ENCODE results near the gene VGF. TPM values are rescaled to one million over a fixed set of nuclear protein-coding genes. Genes with fewer than 3 reads are reported as not detected.
"Not testable (repeated sequence)": the region's sequence is repeated elsewhere in the genome, so short reads cannot be mapped to it uniquely, and the experiment has no call there.

The VGF gene
- total RNA-seq, 1 experiment from 2014 or later, result 0.74 TPM

DNA sequence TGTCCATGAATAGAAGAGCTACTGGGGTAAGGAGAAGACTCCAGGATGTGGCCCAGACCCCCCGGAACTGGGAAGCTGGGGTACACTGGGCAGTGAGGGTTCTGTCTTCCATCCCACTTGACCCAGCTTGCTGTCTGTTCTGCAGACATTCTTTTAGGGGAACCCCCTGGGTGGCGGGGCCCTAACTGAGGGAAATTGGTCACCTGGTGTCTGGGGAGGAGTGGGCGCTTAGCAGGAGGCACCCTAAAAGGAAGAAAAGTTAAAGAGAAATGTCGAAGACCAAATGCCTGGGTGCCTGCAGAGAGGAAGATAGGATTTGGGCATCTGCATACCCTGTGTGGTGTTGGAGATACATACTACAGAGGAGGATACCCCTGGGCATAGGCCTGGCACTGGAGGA is 10.1 kb downstream of the VGF start:
- no peak for DNase-seq (ENCODE audit: low read depth)
- in situ Hi-C loops (cut with HindIII; ENCODE audit: low pct_unique_long_range_greater_than_20kb, low sequenced_read_pairs), result no loop called here

DNA sequence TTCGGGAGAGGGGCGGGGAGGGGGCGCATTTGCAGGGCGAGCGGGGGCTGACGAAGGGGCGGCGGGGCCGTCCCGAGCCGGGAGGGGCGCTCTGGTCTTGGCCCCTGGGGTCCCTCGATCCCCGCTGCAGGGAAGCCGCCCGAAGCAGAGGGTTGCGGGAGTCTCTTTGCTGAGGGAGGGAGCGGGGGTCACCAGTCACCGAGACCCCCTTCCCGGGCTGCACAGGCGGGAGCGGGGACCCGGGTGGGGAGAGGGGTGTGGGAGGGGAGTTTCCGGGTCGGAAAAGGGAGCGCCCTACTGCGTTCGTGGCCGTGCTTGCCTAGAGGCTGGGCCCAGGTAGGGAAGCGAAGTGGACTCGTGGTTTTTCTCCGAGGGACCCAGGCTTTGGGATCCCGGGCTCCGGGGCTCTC is 10.7 kb downstream of the VGF start:
- in situ Hi-C loops (cut with HindIII; ENCODE audit: low pct_unique_long_range_greater_than_20kb, low sequenced_read_pairs), result no loop called here
- DNase-seq (ENCODE audit: low read depth), result no peak

DNA sequence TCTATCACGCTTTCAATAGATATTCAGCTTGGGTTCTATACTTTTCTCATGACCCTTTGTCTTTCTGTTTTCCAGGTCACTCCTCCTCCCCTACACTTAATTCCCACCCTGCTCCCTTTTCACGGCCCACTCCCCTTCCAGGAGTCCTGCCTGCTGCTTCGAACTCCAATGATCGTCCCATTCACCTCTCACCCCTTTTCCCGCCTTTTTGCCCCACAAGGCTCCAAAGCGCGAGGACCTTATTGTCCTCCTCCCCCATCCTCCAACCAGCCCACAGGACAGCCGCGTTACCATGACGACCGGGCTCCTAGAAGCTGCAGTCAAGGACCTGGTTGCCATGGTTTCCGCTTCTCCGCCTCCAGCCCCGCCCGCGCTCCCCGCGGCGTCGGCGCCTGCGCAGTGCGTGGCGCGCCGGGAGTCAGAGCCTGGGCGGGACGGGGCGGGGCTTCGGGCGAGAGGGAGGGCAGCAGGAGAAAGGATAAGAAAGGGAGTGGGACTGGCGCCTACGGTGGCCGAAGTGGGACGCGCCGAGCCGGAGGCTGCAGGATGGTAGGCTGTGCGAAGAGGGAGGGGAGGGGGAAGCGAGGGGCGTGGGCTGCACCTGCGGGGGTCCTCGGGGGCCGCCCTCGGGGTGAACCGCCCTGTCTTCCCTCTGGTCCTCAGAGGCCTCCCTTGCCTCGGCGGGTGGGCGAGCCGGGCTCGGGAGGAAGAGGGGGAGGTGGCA is 11.2 kb downstream of the VGF start, which contains the start of gene AP1S1:
TSS of gene AP1S1 (plus strand) at position 508 of the 724 bp plus-strand sequence. CDS start at position 547, 39 bp downstream.
- peak; percentile 99 for DNase-seq (ENCODE audit: low read depth)
- in situ Hi-C loops (cut with HindIII; ENCODE audit: low pct_unique_long_range_greater_than_20kb, low sequenced_read_pairs), result no loop called here

DNA sequence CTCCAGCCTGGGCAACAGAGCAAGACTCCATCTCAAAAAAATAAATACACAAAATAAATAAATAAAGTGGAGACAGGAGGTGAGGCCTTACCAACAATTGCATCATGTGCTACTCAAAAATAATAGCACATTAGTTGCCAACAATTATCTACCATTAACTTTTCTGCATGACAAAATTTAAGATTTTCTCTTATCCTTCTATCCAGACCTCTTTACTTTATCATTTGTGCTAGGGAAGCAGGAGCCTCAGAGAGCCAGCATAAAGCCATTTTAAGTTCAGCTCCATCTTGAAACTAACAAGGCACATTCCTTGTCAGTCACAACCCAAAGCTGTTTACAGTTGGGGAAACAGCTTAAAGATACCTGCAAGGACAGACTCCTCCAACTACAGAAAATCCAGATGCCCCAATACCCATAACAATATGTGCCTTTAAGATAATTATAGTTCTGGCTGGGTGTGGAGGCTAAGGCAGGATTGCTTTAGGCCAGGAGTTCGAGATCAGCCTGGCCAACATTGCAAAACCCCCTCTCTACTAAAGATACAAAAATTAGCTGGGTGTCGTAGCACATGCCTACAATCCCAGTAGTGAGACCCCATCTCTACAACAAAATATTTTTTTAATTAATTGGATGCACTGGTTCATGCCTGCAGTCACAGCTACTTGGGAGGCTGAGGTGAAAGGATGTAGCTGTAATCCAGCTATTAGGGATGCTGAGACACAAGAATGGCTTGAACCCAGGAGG is 13.3 kb downstream of the VGF start:
- in situ Hi-C loops (cut with HindIII; ENCODE audit: low pct_unique_long_range_greater_than_20kb, low sequenced_read_pairs), result no loop called here
- DNase-seq (ENCODE audit: low read depth), result no peak

DNA sequence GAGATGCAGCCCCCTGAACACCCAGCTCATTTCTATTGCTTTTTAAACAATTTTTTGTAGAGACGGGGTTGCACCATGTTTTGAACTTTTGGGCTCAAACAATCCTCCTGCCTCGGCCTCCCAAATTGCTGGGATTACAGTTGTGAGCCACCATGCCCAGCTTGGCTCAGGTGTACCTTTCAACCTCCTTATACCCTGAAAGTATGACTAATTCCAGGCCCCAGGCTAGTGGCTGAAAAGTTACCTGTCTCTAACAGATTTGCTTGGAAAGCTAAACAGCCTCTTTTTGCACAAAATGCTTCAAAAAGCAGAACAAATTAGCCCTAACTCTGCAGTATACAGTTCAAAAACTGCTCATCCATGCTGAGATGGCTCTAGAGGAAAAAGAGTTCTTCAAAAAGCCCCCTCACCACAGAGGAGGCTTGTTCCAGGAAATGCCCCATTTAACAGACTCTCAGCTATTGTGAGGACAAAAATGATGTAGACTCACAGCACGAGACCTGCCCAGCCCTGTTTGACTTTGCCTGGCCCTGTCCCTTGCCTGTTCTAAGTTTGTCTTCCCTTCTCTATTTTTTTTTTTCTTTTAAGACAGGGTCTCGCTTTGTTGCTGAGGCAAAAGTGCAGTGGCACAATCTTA is 24.5 kb downstream of the VGF start:
- no peak for DNase-seq (ENCODE audit: low read depth)
- in situ Hi-C loops (cut with HindIII; ENCODE audit: low pct_unique_long_range_greater_than_20kb, low sequenced_read_pairs), result no loop called here

DNA sequence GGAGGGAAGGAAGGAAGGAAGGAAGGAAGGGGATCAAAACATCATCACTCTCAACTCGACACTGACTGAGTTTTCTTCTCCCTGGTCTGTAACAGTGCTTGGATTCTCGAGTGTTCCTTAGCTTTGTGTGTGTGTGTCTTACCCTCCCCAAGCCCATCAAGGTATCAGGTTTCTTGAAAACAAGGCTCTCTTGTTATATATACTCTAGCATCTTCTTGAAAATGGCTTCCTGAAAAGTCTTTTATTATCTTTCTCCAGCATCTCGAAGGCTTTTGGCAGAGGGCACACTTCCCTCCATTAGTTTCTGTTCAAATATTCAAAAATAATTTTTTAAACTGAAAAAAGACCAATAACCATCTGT is 25.1 kb downstream of the VGF start:
- in situ Hi-C loops (cut with HindIII; ENCODE audit: low pct_unique_long_range_greater_than_20kb, low sequenced_read_pairs), result no loop called here
- DNase-seq (ENCODE audit: low read depth), result no peak

DNA sequence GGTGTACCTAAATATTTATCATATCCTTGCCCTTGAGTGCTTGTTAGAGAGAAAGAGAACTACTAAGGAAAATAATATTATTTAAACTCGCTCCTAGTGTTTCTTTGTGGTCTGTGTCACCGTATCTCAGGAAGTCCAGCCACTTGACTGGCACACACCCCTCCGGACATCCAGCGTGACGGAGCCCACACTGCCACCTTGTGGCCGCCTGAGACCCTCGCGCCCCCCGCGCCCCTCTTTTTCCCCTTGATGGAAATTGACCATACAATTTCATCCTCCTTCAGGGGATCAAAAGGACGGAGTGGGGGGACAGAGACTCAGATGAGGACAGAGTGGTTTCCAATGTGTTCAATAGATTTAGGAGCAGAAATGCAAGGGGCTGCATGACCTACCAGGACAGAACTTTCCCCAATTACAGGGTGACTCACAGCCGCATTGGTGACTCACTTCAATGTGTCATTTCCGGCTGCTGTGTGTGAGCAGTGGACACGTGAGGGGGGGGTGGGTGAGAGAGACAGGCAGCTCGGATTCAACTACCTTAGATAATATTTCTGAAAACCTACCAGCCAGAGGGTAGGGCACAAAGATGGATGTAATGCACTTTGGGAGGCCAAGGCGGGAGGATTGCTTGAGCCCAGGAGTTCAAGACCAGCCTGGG is 27.0 kb downstream of the VGF start:
- in situ Hi-C loops (cut with HindIII; ENCODE audit: low pct_unique_long_range_greater_than_20kb, low sequenced_read_pairs), result no loop called here

DNA sequence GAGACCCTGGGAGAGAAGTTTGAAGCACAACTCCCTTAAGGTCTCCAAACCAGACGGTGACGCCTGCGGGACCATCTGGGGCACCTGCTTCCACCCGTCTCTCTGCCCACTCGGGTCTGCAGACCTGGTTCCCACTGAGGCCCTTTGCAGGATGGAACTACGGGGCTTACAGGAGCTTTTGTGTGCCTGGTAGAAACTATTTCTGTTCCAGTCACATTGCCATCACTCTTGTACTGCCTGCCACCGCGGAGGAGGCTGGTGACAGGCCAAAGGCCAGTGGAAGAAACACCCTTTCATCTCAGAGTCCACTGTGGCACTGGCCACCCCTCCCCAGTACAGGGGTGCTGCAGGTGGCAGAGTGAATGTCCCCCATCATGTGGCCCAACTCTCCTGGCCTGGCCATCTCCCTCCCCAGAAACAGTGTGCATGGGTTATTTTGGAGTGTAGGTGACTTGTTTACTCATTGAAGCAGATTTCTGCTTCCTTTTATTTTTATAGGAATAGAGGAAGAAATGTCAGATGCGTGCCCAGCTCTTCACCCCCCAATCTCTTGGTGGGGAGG is 27.6 kb downstream of the VGF start:
- in situ Hi-C loops (cut with HindIII; ENCODE audit: low pct_unique_long_range_greater_than_20kb, low sequenced_read_pairs), result no loop called here

More for the DNA sequence above, 27.0 kb downstream of the VGF start:
- DNase-seq (ENCODE audit: low read depth), result peak; percentile 95

DNA sequence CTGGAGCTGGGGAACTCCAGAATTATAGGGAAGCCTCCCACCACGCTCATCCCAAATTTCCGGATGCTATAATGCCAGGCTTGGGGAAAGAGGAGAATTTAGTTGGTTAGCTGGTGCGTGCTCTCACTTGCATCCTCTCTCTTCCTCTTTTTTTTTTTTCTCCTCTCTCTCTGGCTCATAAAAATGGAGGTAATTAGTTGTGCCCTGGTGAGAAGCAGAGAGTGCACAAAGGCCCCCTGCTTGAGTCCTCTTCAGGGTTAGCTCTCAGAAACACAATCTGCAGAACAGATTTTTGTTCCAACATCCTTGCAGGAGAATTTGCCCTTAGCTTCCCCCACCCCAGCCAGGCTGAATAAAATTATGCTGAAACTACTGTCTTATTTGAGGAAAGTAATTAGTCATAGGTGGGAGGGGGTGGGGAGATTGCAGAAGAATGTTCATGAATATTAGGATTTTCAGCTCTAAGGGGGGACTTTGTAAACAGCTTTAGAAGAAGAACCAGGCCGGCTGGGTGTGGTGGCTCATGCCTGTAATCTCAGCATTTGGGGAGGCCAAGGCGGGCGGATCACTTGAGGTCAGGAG is 30.9 kb downstream of the VGF start:
- no peak for DNase-seq (ENCODE audit: low read depth)

More for the DNA sequence above, 27.6 kb downstream of the VGF start:
- DNase-seq (ENCODE audit: low read depth), result no peak

DNA sequence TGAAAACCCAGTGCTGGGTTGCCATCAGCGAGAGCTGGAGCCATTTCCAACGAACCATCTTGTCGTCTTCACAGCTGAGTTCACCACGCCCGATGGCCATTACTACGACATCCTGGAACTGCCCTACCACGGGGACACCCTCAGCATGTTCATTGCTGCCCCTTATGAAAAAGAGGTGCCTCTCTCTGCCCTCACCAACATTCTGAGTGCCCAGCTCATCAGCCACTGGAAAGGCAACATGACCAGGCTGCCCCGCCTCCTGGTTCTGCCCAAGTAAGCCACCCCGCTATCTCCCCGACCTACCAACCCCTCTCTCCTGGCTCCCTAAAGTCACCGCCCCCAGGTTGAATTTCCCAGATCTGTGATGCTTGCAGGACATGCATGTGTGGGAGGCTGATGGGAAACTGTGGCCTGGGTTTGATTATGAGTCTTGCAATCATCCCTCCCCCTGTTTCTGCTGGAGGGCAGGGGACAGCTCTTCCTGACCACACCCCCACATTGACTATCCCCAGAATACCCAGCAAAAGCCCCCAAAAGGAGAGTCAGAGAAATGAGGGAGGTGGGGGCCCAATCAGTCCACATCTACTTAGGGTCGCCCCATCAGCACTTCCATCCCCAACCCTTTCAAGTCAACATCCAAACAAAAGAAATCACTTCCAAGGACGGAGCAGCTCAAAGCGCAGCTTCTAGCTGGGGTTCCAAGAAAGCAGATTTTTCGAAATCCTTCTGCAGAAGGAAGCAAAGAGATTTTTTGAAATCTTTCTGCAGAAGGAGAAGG is 31.6 kb downstream of the VGF start:
- DNase-seq (ENCODE audit: low read depth), result no peak
- in situ Hi-C loops (cut with HindIII; ENCODE audit: low pct_unique_long_range_greater_than_20kb, low sequenced_read_pairs), result no loop called here

More for the DNA sequence above, 30.9 kb downstream of the VGF start:
- in situ Hi-C loops (cut with HindIII; ENCODE audit: low pct_unique_long_range_greater_than_20kb, low sequenced_read_pairs), result no loop called here

DNA sequence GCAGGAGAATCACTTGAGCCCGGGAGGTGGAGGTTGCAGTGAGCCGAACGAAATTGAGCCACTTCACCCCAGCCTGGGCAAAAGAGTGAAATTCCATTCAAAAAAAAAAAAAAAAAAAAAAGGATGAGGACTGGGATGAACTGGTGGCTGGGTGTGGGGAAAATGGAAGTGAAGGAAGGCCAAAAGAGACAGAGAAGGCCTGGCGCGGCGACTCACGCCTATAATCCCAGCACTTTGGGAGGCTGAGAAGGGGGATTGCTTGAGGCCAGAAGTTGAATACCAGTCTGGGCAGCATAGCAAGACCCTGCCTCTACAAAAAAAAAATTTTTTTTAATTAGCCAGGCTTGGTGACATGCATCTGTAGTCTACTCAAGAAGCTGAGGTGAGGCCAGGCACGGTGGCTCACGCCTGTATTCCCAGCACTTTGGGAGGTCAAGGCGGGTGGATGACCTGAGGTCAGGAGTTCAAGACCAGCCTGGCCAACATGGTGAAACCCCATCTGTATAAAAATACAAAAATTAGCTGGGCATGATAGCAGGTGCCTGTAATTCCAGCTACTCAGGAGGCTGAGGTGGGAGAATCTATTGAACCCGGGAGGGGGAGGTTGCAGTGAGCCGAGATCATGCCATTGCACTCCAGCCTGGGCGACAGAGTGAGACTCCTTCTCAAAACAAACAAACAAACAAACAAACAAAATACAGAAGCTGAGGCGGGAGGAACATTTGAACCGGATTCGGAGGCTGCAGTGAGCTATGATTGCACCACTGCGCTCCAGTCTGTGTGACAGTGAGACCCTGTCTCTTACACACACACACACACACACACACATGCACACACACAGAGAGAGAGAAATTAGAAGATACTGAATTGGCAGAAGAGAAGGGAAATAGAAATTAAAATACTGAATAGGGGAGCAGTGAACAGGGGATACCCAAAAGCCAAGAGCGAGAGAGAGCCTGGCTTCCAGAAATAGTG is 32.5 kb downstream of the VGF start:
- DNase-seq (ENCODE audit: low read depth); in situ Hi-C loops (cut with HindIII; ENCODE audit: low pct_unique_long_range_greater_than_20kb, low sequenced_read_pairs): not testable (repeated sequence)

DNA sequence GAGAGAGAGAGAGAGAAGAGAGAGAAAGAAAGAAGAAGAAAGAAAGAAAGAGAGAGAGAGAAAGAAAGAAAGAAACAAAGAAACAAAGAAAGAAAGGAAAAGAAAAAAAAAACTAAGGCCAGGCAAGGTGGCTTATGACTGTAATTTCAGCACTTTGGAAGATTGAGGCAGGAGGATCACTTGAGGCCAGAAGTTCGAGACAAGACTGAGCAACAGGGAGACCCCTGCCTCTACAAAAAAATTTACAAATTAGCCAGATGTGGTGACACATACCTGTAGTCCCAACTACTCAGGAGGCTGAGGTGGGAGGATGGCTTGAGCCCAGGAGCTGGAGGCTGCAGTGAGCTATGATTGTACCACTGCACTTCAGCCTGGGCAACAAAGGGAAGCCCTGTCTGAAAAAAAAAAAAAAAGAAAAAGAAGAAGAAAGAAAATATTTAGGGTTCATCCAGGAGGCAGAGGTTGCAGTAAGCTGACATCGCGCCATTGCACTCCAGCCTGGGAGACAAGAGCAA is 35.7 kb downstream of the VGF start:
- DNase-seq (ENCODE audit: low read depth), result no peak
- in situ Hi-C loops (cut with HindIII; ENCODE audit: low pct_unique_long_range_greater_than_20kb, low sequenced_read_pairs), result no loop called here

DNA sequence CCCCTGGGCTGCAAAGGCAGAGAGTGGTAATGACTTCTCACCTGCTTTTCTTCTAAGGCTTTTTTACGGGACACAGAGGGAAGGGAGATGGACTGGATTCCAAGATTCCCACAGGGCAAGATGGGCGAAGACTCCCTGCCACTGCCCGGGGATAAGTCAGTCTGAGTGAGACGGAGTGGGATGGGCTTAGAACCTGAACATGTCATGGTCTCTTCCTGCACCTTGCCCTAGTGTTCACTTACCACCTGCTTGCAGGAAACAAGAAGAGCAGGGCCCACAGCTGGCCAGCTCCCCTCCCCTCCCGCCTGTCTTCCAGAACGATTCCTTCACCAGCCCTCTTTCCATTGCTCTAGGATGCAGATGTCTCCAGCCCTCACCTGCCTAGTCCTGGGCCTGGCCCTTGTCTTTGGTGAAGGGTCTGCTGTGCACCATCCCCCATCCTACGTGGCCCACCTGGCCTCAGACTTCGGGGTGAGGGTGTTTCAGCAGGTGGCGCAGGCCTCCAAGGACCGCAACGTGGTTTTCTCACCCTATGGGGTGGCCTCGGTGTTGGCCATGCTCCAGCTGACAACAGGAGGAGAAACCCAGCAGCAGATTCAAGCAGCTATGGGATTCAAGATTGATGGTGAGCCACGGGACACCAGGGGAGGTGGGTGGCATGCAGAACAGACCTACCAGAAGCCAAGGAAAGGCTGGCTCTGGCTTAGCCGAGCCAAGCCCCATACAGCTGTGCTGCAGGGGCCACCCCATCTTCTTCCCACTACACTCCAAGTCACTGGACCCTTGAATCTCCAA is 37.1 kb downstream of the VGF start:
- DNase-seq (ENCODE audit: low read depth), result no peak
- in situ Hi-C loops (cut with HindIII; ENCODE audit: low pct_unique_long_range_greater_than_20kb, low sequenced_read_pairs), result no loop called here

DNA sequence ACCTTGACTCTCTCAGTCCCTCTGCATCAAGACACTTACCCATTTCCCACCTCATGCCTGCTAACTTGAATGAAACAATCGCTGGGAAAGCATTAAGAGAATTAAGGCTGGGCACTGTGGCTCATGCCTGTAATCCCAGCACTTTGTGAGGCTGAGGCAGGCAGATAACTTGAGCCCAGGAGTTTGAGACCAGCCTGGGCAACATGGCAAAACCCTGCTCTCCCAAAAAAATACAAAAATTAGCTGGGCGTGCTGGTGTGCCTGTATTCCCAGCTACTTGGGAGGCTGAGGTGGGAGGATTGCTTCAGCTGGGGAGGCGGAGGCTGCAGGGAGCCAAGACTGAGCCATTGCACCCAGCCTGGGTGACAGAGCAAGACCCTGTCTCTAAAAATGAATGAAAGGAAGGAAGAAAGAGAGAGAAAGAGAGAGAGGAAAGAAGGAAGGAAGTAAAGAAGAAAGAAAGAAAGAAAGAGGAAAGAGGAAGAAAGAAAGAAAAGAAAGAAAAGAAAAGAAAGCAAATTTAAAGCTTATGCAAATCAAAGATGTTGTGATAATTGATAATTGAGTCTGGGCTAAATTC is 37.8 kb downstream of the VGF start:
- in situ Hi-C loops (cut with HindIII; ENCODE audit: low pct_unique_long_range_greater_than_20kb, low sequenced_read_pairs), result no loop called here
- DNase-seq (ENCODE audit: low read depth), result no peak
